Measurements from ENCODE around the gene TUB.

Gene TUB

GRCh38 chr11:8062781-8063257 lies 18.2 kb upstream of the TUB start:
- no peak overlapping the region for H3K4me3 ChIP-seq (ENCODE audit: low read depth, low read length)
- no peaks in the 10 kb centered on the region for H3K36me3 ChIP-seq (ENCODE audit: control insufficient read depth in 2 of 2, insufficient read depth in 1 of 2, low read length in 2 of 2)
- H3K27ac ChIP-seq (ENCODE audit: extremely low read depth, low read depth, low read length): no peak overlapping the region
- TF ChIP-seq TSHZ1 (tag by site-specific recombination; IDR thresholded peaks at IDR 0.05; ENCODE audit: borderline replicate concordance): no peak
- TF ChIP-seq IKZF3 (tag by site-specific recombination; IDR thresholded peaks at IDR 0.05): no peak
- TF ChIP-seq ZNF704 (tag by site-specific recombination; IDR thresholded peaks at IDR 0.05): no peak
- TF ChIP-seq ZBTB7A (tag by site-specific recombination; IDR thresholded peaks at IDR 0.05; ENCODE audit: low read depth): no peak
- no peak for TF ChIP-seq ZNF266 (tag by site-specific recombination; IDR thresholded peaks at IDR 0.05; ENCODE audit: low read depth)
- no peak for TF ChIP-seq REST (tag by site-specific recombination; IDR thresholded peaks at IDR 0.05)
- TF ChIP-seq ZNF558 (tag by site-specific recombination; IDR thresholded peaks at IDR 0.05): no peak
- TF ChIP-seq OSR2 (tag by site-specific recombination; IDR thresholded peaks at IDR 0.05): no peak
- TF ChIP-seq ZNF19 (tag by site-specific recombination; IDR thresholded peaks at IDR 0.05; ENCODE audit: low read depth): no peak
- TF ChIP-seq ZNF248 (tag by site-specific recombination; IDR thresholded peaks at IDR 0.05): no peak
- no peak for TF ChIP-seq SCRT2 (tag by site-specific recombination; IDR thresholded peaks at IDR 0.05)
- no peak for TF ChIP-seq ZNF146 (tag by site-specific recombination; IDR thresholded peaks at IDR 0.05)
- TF ChIP-seq ZBTB11 (tag by site-specific recombination; conservative IDR thresholded peaks at IDR 0.05; ENCODE audit: low read depth): no peak
- ChIA-PET CTCF (no interaction called here), POLR2A (no interaction called here)
- H3K9me3 ChIP-seq (ENCODE audit: control insufficient read depth, insufficient read depth, low read depth, low read length): no peaks in the 10 kb centered on the region
- no peaks in the 10 kb centered on the region for H3K4me1 ChIP-seq (ENCODE audit: control insufficient read depth, insufficient read depth, low read length)

- H3K36me3 ChIP-seq (ENCODE audit: control insufficient read depth in 2 of 2, insufficient read depth in 1 of 2, low read length in 2 of 2): no peaks in the 10 kb centered on the region
- H3K4me1 ChIP-seq (ENCODE audit: control insufficient read depth, insufficient read depth, low read length): peaks cover 4% of the 10 kb centered on the region; the same call in 1 of the 2 replicates
- ChIA-PET CTCF (interaction anchor here (1.9 kb wide), 1 partner anchor 30 kb away, joined by 12 read pairs; no protein-coding TSS in a partner anchor), POLR2A (no interaction called here)
- no peaks in the 10 kb centered on the region for H3K9me3 ChIP-seq (ENCODE audit: control insufficient read depth, insufficient read depth, low read depth, low read length)
- H3K27ac ChIP-seq (ENCODE audit: extremely low read depth, low read depth, low read length): no peak overlapping the region
- H3K4me3 ChIP-seq (ENCODE audit: low read depth, low read length): no peak overlapping the region
- TF ChIP-seq ZNF302 (tag by site-specific recombination; IDR thresholded peaks at IDR 0.05; ENCODE audit: low read depth) (no peak), BCL11A (tag by site-specific recombination; IDR thresholded peaks at IDR 0.05; ENCODE audit: low read depth) (no peak), ZNF114 (tag by site-specific recombination; IDR thresholded peaks at IDR 0.05) (no peak), ZNF211 (tag by site-specific recombination; IDR thresholded peaks at IDR 0.05; ENCODE audit: low read depth) (no peak), ZBTB49 (tag by site-specific recombination; IDR thresholded peaks at IDR 0.05; ENCODE audit: low read depth) (no peak), TRIM28 (IDR thresholded peaks at IDR 0.05; ENCODE audit: borderline replicate concordance, low read length) (no peak), ZNF473 (tag by site-specific recombination; IDR thresholded peaks at IDR 0.05) (no peak), KLF16 (tag by site-specific recombination; IDR thresholded peaks at IDR 0.05) (no peak), ZNF514 (tag by site-specific recombination; IDR thresholded peaks at IDR 0.05) (no peak), ZNF677 (tag by site-specific recombination; IDR thresholded peaks at IDR 0.05) (no peak)
Measured at GRCh38 chr11:8063324-8063723, 17.7 kb upstream of the TUB start.
